ENCODE results near the gene WWOX.

DNA sequence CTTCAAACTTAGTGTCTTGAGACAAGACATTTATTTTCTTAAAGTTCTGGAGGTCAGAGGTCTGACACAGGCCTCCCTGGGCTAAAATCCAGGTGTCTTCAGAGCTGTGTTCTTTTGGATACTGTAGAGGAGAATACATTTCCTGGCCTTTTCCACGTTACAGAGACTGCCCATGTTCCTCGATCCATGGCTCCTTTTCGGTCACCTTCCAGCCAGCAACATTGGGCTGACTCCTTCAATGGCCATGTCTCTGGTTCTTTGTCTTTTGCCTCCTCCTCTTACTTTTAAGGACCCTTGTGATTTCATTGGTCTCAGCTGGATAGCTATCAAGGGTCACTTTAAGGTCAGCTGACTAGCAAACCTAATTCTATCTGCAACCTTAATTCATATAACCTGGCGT is 212.4 kb downstream of the WWOX start:
- TF ChIP-seq, protein P1, sequence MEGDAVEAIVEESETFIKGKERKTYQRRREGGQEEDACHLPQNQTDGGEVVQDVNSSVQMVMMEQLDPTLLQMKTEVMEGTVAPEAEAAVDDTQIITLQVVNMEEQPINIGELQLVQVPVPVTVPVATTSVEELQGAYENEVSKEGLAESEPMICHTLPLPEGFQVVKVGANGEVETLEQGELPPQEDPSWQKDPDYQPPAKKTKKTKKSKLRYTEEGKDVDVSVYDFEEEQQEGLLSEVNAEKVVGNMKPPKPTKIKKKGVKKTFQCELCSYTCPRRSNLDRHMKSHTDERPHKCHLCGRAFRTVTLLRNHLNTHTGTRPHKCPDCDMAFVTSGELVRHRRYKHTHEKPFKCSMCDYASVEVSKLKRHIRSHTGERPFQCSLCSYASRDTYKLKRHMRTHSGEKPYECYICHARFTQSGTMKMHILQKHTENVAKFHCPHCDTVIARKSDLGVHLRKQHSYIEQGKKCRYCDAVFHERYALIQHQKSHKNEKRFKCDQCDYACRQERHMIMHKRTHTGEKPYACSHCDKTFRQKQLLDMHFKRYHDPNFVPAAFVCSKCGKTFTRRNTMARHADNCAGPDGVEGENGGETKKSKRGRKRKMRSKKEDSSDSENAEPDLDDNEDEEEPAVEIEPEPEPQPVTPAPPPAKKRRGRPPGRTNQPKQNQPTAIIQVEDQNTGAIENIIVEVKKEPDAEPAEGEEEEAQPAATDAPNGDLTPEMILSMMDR (IDR thresholded peaks at IDR 0.05): no peak
- no peak for TF ChIP-seq POLR2A (IDR thresholded peaks at IDR 0.05)
- TF ChIP-seq POLR2AphosphoS5 (IDR thresholded peaks at IDR 0.05): no peak
- no peak for TF ChIP-seq EP300 (IDR thresholded peaks at IDR 0.05)
